Measurements from ENCODE around the gene CENPA.

DNA sequence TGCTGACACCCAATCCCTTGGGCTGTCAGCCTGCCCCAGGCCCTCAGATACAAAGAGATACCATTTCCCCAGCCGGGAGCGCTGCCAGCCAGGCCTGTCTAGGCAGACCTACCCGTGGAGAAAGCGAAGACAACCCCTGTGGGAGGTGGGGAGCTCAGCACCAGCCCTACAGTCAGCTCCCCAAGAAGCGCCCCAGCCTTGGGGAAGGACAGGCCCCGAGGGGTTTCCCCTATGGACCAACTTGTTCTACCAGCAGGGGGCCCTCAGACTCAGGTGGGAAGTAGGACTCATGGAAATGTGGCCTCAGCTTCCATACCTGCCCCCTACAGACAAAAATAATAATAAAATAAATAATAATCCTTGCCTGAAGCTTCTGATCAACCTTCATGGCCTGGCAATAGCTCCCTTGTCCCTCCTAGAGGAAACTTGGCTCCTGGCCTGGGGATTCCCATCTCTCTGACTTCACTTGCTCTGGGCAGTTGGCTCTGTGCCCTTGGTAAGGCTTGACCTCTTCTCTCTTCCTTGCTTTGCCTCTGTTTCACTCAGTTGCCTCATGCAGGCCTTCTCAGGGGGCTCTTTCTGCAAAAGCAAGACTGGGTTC is 14.8 kb upstream of the CENPA start:
- TF ChIP-seq, protein P1, sequence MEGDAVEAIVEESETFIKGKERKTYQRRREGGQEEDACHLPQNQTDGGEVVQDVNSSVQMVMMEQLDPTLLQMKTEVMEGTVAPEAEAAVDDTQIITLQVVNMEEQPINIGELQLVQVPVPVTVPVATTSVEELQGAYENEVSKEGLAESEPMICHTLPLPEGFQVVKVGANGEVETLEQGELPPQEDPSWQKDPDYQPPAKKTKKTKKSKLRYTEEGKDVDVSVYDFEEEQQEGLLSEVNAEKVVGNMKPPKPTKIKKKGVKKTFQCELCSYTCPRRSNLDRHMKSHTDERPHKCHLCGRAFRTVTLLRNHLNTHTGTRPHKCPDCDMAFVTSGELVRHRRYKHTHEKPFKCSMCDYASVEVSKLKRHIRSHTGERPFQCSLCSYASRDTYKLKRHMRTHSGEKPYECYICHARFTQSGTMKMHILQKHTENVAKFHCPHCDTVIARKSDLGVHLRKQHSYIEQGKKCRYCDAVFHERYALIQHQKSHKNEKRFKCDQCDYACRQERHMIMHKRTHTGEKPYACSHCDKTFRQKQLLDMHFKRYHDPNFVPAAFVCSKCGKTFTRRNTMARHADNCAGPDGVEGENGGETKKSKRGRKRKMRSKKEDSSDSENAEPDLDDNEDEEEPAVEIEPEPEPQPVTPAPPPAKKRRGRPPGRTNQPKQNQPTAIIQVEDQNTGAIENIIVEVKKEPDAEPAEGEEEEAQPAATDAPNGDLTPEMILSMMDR (IDR thresholded peaks at IDR 0.05), result peak in 3 of 6 experiments; percentile 22 to 25 (median 23)
- TF ChIP-seq POLR2A (IDR thresholded peaks at IDR 0.05) (no peak), POLR2AphosphoS5 (IDR thresholded peaks at IDR 0.05) (peak in 1 of 2 donors; percentile 16), EP300 (IDR thresholded peaks at IDR 0.05) (no peak)
